Neural cell (in vitro differentiated cells): ENCODE data around the gene SH2D3A.

ENCODE experiments used
- CTCF ChIP-seq: fragments of 450-650 bp; IDR thresholded peaks from 2 replicates; pipeline ENCODE4 v1.5.1; 2014; ENCODE audit warnings: antibody characterized with exemption, mild to moderate bottlenecking, moderate library complexity; ENCODE audit not compliant: poor library complexity, severe bottlenecking
- EP300 ChIP-seq: fragments of 450-650 bp; conservative IDR thresholded peaks from 2 replicates; pipeline ENCODE4 v1.6.1; 2014; ENCODE audit warnings: antibody characterized with exemption, mild to moderate bottlenecking, moderate library complexity; ENCODE audit not compliant: poor library complexity, severe bottlenecking
- EZH2 ChIP-seq: fragments of 200-600, 300-800 bp; shearing (Covaris generic), sonication (generic); IDR thresholded peaks from 2 replicates; pipeline ENCODE4 v1.6.1; 2014; ENCODE audit warnings: antibody characterized with exemption, low read length, borderline replicate concordance, mild to moderate bottlenecking; ENCODE audit not compliant: insufficient read depth, poor library complexity, severe bottlenecking
- MXI1 ChIP-seq: fragments of 450-650 bp; conservative IDR thresholded peaks from 2 replicates; pipeline ENCODE4 v1.6.1; 2014; ENCODE audit warnings: antibody characterized with exemption, mild to moderate bottlenecking; ENCODE audit not compliant: poor library complexity, severe bottlenecking
- POLR2AphosphoS5 ChIP-seq: IDR thresholded peaks from 2 replicates; pipeline ENCODE4 v1.6.1; 2012
- RAD21 ChIP-seq: fragments of 450-650 bp; conservative IDR thresholded peaks from 2 replicates; pipeline ENCODE4 v1.6.1; 2014; ENCODE audit warnings: antibody characterized with exemption, mild to moderate bottlenecking, moderate library complexity
- SMC3 ChIP-seq: fragments of 450-650 bp; conservative IDR thresholded peaks from 2 replicates; pipeline ENCODE4 v1.6.1; 2014; ENCODE audit warnings: antibody characterized with exemption, mild to moderate bottlenecking, moderate library complexity; ENCODE audit not compliant: poor library complexity
- TF ChIP-seq, protein P1 (sequence below): IDR thresholded peaks from 2 replicates; pipeline ENCODE4 v1.6.1; 2012; ENCODE audit warnings: borderline replicate concordance

- no peak for TF ChIP-seq CTCF
- no peak for TF ChIP-seq EP300
- TF ChIP-seq MXI1, result no peak
- TF ChIP-seq POLR2AphosphoS5, result no peak
- TF ChIP-seq EZH2, result no peak
- TF ChIP-seq RAD21, result no peak
- TF ChIP-seq, protein P1, sequence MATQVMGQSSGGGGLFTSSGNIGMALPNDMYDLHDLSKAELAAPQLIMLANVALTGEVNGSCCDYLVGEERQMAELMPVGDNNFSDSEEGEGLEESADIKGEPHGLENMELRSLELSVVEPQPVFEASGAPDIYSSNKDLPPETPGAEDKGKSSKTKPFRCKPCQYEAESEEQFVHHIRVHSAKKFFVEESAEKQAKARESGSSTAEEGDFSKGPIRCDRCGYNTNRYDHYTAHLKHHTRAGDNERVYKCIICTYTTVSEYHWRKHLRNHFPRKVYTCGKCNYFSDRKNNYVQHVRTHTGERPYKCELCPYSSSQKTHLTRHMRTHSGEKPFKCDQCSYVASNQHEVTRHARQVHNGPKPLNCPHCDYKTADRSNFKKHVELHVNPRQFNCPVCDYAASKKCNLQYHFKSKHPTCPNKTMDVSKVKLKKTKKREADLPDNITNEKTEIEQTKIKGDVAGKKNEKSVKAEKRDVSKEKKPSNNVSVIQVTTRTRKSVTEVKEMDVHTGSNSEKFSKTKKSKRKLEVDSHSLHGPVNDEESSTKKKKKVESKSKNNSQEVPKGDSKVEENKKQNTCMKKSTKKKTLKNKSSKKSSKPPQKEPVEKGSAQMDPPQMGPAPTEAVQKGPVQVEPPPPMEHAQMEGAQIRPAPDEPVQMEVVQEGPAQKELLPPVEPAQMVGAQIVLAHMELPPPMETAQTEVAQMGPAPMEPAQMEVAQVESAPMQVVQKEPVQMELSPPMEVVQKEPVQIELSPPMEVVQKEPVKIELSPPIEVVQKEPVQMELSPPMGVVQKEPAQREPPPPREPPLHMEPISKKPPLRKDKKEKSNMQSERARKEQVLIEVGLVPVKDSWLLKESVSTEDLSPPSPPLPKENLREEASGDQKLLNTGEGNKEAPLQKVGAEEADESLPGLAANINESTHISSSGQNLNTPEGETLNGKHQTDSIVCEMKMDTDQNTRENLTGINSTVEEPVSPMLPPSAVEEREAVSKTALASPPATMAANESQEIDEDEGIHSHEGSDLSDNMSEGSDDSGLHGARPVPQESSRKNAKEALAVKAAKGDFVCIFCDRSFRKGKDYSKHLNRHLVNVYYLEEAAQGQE, result no peak
- TF ChIP-seq SMC3, result no peak
Observed at GRCh38 chr19:6743714-6744380, 23.4 kb downstream of the SH2D3A start.
